Raji (cell line): ENCODE results near the gene NRP1.

Source experiments
- POLR2A ChIP-seq: IDR thresholded peaks from 2 replicates; pipeline ENCODE4 v1.6.1; 2011; ENCODE audit warnings: low read depth, low read length, control low read depth; ENCODE audit not compliant: insufficient read depth

The NRP1 gene

GRCh38 chr10:33271969-33272583 lies 62.4 kb downstream of the NRP1 start:
- no peak for TF ChIP-seq POLR2A

GRCh38 chr10:33270971-33271370 lies 63.5 kb downstream of the NRP1 start:
- no peak for TF ChIP-seq POLR2A

GRCh38 chr10:33267708-33268107 lies 66.8 kb downstream of the NRP1 start:
- TF ChIP-seq POLR2A, result no peak

GRCh38 chr10:33265621-33266020 lies 68.8 kb downstream of the NRP1 start:
- TF ChIP-seq POLR2A, result no peak

- no peak for TF ChIP-seq POLR2A
Measured at GRCh38 chr10:33263453-33263852, 71.0 kb downstream of the NRP1 start.

- TF ChIP-seq POLR2A, result no peak
Measured at GRCh38 chr10:33262871-33263270, 71.6 kb downstream of the NRP1 start.

GRCh38 chr10:33260403-33261149 lies 73.9 kb downstream of the NRP1 start:
- TF ChIP-seq POLR2A, result no peak

GRCh38 chr10:33258967-33259366 lies 75.5 kb downstream of the NRP1 start:
- no peak for TF ChIP-seq POLR2A

- no peak for TF ChIP-seq POLR2A
Measured at GRCh38 chr10:33257439-33258080, 76.9 kb downstream of the NRP1 start.

- no peak for TF ChIP-seq POLR2A
Measured at GRCh38 chr10:33256458-33256857, 78.0 kb downstream of the NRP1 start.

- TF ChIP-seq POLR2A, result no peak
Measured at GRCh38 chr10:33254556-33255160, 79.8 kb downstream of the NRP1 start.

- no peak for TF ChIP-seq POLR2A
Measured at GRCh38 chr10:33253411-33253810, 81.1 kb downstream of the NRP1 start.

GRCh38 chr10:33252794-33253203 lies 81.7 kb downstream of the NRP1 start:
- no peak for TF ChIP-seq POLR2A

- TF ChIP-seq POLR2A, result no peak
Measured at GRCh38 chr10:33252324-33252723, 82.1 kb downstream of the NRP1 start.

GRCh38 chr10:33249659-33250345 lies 84.7 kb downstream of the NRP1 start:
- no peak for TF ChIP-seq POLR2A

GRCh38 chr10:33249137-33249536 lies 85.3 kb downstream of the NRP1 start:
- TF ChIP-seq POLR2A, result no peak

- TF ChIP-seq POLR2A, result no peak
Measured at GRCh38 chr10:33248638-33249037, 85.8 kb downstream of the NRP1 start.
